Fibroblast of the aortic adventitia (primary cell): ENCODE data around the gene BCAS3. TPM values are rescaled to one million over a fixed set of nuclear protein-coding genes. Genes with fewer than 3 reads are reported as not detected.
A peak's percentile ranks its signal among the peaks of the same experiment; 100 is the strongest.

Experiments
- DNase-seq: peaks from one replicate; pipeline ENCODE4 v3.0.0-alpha.2; 2010; ENCODE audit warnings: low read depth
- H3K4me3 ChIP-seq: 2 replicates; pipeline ENCODE4 v1.5.1; 2011; ENCODE audit warnings: low read depth, mild to moderate bottlenecking, control low read depth, low read length, moderate library complexity
- total RNA-seq: library from RNA; depleted of rRNA; stranded (reverse); fragments of >200 nt; gene quantifications from 2 replicates; pipeline ENCODE4 v1.2.3, GENCODE V29; 2012; ENCODE audit warnings: low replicate concordance
- TF ChIP-seq, protein P1 (sequence below): IDR thresholded peaks from 2 replicates; pipeline ENCODE4 v1.5.1; 2011; ENCODE audit warnings: mild to moderate bottlenecking, low read length, control low read depth, inconsistent platforms; ENCODE audit not compliant: insufficient read depth

The BCAS3 gene
- total RNA-seq, 1 donor = 29.6 TPM

DNA sequence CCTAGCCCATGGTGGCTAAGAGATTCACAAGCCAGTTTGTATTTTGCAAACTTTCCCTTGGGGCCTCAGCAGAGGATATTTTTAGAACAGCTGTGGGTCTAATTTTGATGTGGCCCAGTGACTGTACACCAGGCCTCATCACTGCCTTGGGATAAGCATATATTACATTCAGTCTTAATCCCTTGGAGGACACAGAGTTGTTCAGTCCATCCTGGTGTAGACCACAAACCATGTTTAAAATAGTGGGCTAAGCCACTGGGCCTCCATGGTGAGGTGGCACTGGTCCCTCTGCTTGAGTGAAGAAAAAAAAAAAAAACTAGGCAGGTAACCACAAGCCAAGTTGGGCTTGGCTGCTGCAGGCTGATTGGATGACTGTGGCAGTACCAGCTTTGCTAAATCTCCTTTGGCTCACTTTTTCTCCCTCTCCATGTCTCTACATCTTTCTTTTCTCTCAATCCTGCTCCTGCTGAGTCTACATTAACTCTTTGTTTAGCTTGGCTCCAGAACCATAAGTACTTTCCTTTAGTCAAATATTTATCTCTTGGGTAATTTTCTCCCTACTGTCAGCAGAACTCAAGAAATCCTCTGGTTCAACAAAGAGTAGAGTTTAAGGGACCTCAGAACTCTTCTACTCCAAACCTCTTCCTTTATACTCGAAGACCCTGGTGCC is 602.0 kb downstream of the BCAS3 start:
- TF ChIP-seq, protein P1, sequence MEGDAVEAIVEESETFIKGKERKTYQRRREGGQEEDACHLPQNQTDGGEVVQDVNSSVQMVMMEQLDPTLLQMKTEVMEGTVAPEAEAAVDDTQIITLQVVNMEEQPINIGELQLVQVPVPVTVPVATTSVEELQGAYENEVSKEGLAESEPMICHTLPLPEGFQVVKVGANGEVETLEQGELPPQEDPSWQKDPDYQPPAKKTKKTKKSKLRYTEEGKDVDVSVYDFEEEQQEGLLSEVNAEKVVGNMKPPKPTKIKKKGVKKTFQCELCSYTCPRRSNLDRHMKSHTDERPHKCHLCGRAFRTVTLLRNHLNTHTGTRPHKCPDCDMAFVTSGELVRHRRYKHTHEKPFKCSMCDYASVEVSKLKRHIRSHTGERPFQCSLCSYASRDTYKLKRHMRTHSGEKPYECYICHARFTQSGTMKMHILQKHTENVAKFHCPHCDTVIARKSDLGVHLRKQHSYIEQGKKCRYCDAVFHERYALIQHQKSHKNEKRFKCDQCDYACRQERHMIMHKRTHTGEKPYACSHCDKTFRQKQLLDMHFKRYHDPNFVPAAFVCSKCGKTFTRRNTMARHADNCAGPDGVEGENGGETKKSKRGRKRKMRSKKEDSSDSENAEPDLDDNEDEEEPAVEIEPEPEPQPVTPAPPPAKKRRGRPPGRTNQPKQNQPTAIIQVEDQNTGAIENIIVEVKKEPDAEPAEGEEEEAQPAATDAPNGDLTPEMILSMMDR = no peak
- peak; percentile 37 for DNase-seq

DNA sequence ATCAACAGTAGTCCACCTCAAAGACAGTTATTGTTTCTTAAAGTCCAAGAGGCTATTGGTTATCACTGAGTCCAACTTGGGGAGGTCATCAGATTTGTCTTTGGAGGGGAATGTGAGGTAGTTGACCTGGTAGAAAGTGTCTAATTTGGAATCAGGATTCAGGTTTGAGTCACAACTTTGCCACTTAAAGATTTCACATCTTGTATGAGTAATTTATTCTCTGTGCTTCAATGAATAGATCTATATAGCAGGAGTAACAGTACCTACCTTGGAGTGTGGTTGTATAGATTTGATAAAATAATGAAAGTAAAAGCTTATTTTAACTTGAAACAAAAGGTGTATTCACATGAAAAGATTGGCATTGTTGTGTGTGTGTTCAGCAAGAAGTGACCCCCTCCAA is 602.7 kb downstream of the BCAS3 start:
- DNase-seq = no peak
- TF ChIP-seq, protein P1 = no peak
- H3K4me3 ChIP-seq = no peak overlapping the region

More for the DNA sequence above, 602.0 kb downstream of the BCAS3 start:
- no peak overlapping the region for H3K4me3 ChIP-seq

DNA sequence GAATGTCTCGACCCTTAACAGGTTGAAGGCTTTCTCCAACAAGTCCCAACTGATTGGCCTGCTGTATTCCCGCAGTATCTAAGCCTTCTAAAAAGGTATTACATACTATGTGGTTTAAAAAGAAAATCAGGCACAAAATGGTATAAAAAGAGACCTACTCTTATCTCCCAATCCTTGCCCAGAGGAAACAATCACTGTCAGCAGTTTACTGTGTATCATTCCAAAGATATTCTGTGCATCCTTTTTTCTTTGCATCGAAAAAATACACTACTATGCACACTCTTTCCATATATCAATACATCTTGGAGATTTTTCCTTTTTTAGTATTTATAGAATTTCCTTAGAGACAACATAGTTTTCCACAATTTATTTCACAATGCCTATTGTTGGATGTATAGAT is 603.2 kb downstream of the BCAS3 start:
- TF ChIP-seq, protein P1 = no peak
- no peak overlapping the region for H3K4me3 ChIP-seq
- no peak for DNase-seq

DNA sequence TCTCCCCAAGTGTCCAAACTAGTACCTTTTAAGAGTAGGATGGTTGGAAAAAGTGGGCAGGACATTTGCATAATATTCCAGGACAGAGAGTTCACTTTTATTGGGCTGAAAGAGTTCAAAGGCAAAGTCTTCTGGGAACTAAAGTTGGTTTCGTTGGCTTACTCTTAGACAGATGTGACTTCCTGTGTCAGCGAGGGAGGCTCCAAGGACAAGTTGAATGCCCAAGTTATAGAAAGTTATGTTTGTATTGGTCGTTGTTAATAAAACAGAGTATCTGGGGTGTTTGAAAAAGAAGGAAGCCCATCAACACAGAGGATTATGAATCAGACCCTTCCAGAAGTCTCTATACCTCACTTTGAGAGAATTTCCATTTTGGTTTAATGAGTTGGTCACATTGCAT is 604.7 kb downstream of the BCAS3 start:
- DNase-seq = peak; percentile 27
- H3K4me3 ChIP-seq = no peak overlapping the region
- TF ChIP-seq, protein P1 = no peak

DNA sequence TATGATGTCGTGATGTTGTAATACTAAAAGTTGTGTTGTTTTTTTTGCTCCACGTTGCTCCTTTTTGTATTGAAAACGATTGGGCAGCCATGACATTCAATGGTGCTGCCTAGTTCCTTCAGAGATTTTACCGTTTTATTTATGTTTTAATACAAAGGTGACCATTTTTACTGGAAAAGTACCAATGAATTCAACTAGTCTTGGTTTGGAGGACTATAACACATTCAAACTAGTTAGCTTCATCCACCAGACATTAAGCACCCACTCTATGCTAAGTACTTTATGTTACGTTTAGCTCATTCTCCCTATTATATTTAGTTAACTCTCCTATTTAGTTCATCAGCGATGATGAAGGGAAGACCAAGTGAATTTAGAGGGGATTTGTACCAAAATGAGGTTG is 605.4 kb downstream of the BCAS3 start:
- TF ChIP-seq, protein P1 = no peak
- no peak for DNase-seq

DNA sequence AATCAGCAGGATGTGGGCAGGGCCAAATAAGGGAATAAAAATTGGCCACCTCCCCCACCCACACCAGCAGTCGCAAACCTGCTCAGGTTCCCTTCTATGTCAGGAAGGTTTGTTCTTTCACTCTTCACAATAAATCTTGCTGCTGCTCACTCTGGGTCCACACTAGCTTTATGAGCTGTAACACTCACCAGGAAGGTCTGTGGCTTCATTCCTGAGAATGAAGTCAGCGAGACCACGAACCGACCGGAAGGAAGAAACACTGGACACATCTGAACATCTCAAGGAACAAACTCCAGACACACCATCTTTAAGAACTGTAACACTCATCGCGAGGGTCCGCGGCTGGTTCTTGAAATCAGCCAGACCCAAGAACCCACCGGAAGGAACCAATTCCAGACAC is 606.5 kb downstream of the BCAS3 start:
- peak; percentile 33 for DNase-seq

More for the DNA sequence above, 605.4 kb downstream of the BCAS3 start:
- no peak overlapping the region for H3K4me3 ChIP-seq

More for the DNA sequence above, 606.5 kb downstream of the BCAS3 start:
- no peak overlapping the region for H3K4me3 ChIP-seq
- TF ChIP-seq, protein P1 = no peak
